HepG2 (cell line): ENCODE results near the gene CAVIN2. TPM values are rescaled to one million over a fixed set of nuclear protein-coding genes. Genes with fewer than 3 reads are reported as not detected.

Source experiments
- ATF7 ChIP-seq, 2 experiments: fragments of 450-650 bp in 1 of 2; sonication (generic) in 1 of 2; formaldehyde crosslinking in 1 of 2; IDR thresholded peaks; 2 replicates each; pipeline versions ENCODE4 v1.4.0 to v1.6.1; 2016 to 2020; ENCODE audit warnings: antibody characterized with exemption in 1 of 2, mild to moderate bottlenecking in 1 of 2, missing genetic modification reagents in 1 of 2
- DPF2 ChIP-seq: sonication (generic); formaldehyde crosslinking; IDR thresholded peaks from 2 replicates; pipeline ENCODE4 v1.4.0; 2020; ENCODE audit warnings: mild to moderate bottlenecking, low read depth, missing genetic modification reagents, borderline replicate concordance
- GZF1 ChIP-seq: sonication (generic); formaldehyde crosslinking; IDR thresholded peaks from 2 replicates; pipeline ENCODE4 v1.5.1; 2020; ENCODE audit warnings: mild to moderate bottlenecking, missing genetic modification reagents
- KLF11 ChIP-seq: IDR thresholded peaks from 2 replicates; pipeline ENCODE4 v1.6.1; 2016; ENCODE audit warnings: missing compliant biosample characterization
- MXD3 ChIP-seq: IDR thresholded peaks from 2 replicates; pipeline ENCODE4 v1.6.1; 2016; ENCODE audit warnings: mild to moderate bottlenecking, missing biosample characterization, missing genetic modification reagents
- PRDM4 ChIP-seq: sonication (generic); formaldehyde crosslinking; IDR thresholded peaks from 2 replicates; pipeline ENCODE4 v1.9.0; 2021; ENCODE audit warnings: missing genetic modification reagents, borderline replicate concordance
- REST ChIP-seq, 2 experiments: IDR thresholded peaks; 2 replicates each; pipeline ENCODE4 v1.6.1; 2011 to 2012; ENCODE audit warnings: low read length in 2 of 2, borderline replicate concordance in 1 of 2, low read depth in 1 of 2, mild to moderate bottlenecking in 1 of 2, moderate library complexity in 1 of 2
- SP2 ChIP-seq: sonication (generic); formaldehyde crosslinking; IDR thresholded peaks from 2 replicates; pipeline ENCODE4 v1.5.1; 2020; ENCODE audit warnings: mild to moderate bottlenecking, missing genetic modification reagents
- ZKSCAN5 ChIP-seq: sonication (generic); formaldehyde crosslinking; IDR thresholded peaks from 2 replicates; pipeline ENCODE4 v1.5.1; 2020; ENCODE audit warnings: mild to moderate bottlenecking, missing genetic modification reagents
- ZNF34 ChIP-seq: sonication (generic); formaldehyde crosslinking; IDR thresholded peaks from 2 replicates; pipeline ENCODE4 v1.4.0; 2020; ENCODE audit warnings: mild to moderate bottlenecking, missing genetic modification reagents, borderline replicate concordance
- ZNF574 ChIP-seq: sonication (generic); formaldehyde crosslinking; IDR thresholded peaks from 2 replicates; pipeline ENCODE4 v1.4.0; 2020; ENCODE audit warnings: missing genetic modification reagents
- ZNF580 ChIP-seq: IDR thresholded peaks from 2 replicates; pipeline ENCODE4 v1.6.1; 2016; ENCODE audit warnings: low read depth, borderline replicate concordance
- ZNF597 ChIP-seq: sonication (generic); formaldehyde crosslinking; IDR thresholded peaks from 2 replicates; pipeline ENCODE4 v1.5.0; 2020; ENCODE audit warnings: missing genetic modification reagents
- ZNF660 ChIP-seq: sonication (generic); formaldehyde crosslinking; IDR thresholded peaks from 2 replicates; pipeline ENCODE4 v1.5.1; 2020; ENCODE audit warnings: mild to moderate bottlenecking, low read depth, missing genetic modification reagents, borderline replicate concordance
- polyA plus RNA-seq, 8 experiments: library from polyadenylated mRNA; depleted of rRNA in 3 of 8; stranded (reverse) in 7 of 8; unstranded in 1 of 8; fragments of >200 nt; fragmentation: Illumina TruSeq in 4 of 8; extraction: Trizol in 4 of 8; gene quantifications; 2 replicates each; pipeline versions ENCODE4 v1.2.1 to v1.2.3, GENCODE V29; 2011 to 2016; ENCODE audit warnings: low read depth in 4 of 8, missing spikeins in 1 of 8, mixed read lengths in 1 of 8; ENCODE audit not compliant: insufficient read depth in 1 of 8
- total RNA-seq, 5 experiments: library from RNA; depleted of rRNA; stranded (reverse); fragments of >200 nt; fragmentation: Illumina TruSeq; extraction: Trizol; gene quantifications; 2 replicates each; pipeline ENCODE4 v1.2.3, GENCODE V29; 2016; ENCODE audit warnings: low read depth in 1 of 5

The CAVIN2 gene
- total and polyA plus RNA-seq, 2 of the 13 experiments (the other 11 are each of a cell fraction or from before 2014, with no cell fraction given) = 7.6 to 38.8 TPM

GRCh38 chr2:191866675-191867506 is 20.0 kb upstream of the CAVIN2 start (continued):
- TF ChIP-seq MXD3 (CRISPR knock-in tag) (no peak), DPF2 (CRISPR knock-in tag) (peak; percentile 94), ZNF34 (0 out of 2 replicates have a peak, but pooled peaks have one; percentile 84), ZKSCAN5 (CRISPR knock-in tag) (no peak), ZNF660 (no peak), ATF7 (IDR thresholded peaks at IDR 0.05) (no peak), ATF7 (CRISPR knock-in tag; IDR thresholded peaks at IDR 0.05) (peak; percentile 87; the same call in 1 of the 2 replicates), GZF1 (CRISPR knock-in tag) (peak; percentile 64; the same call in 1 of the 2 replicates), ZNF597 (CRISPR knock-in tag) (no peak), ZNF574 (CRISPR knock-in tag) (peak; percentile 81), PRDM4 (CRISPR knock-in tag) (no peak; the same call in 1 of the 2 replicates), SP2 (CRISPR knock-in tag) (no peak), ZNF580 (CRISPR knock-in tag) (no peak), KLF11 (CRISPR knock-in tag) (no peak), REST (IDR thresholded peaks at IDR 0.05; ENCODE audit: borderline replicate concordance in 1 of 2, low read depth in 1 of 2, low read length in 2 of 2) (peak in 1 of 2 experiments; percentile 83; a peak in 2 of 4 replicates)
